ENCODE results near the gene CD151.
A peak's percentile ranks its signal among the peaks of the same experiment; 100 is the strongest.

Gene CD151

DNA sequence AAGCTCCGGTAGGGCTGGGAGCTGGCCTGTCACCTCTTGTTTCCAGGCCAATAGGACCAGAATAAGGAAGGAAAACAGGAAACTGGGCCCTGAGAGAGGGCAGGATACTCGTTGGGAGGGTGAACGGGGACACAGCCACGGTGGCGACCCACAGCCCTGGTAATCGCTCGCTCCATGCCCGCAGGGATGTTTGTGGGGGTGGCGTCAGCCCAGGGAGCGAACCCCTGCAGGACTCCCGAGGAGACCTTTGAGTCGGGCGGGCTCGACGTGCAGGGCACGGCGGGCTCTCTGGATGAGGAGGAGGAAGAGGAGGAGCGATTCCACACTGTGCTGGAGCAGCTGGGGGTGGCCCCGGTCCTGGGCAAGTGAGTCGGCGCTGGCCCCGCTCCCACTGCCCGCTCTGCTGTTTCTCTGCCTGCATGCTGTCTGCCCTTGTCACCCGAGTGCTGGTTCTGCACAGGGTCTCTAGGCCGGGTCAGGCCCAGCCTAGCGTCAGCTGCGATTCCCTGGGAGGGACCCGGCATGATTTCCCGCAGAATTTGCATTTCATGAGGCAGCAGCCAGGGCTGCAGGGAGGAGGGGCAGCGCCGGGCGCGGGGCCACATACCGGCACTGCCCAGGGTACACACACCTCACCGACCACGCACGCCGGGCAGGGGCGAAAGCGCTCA is 3.4 kb upstream of the CD151 start:
- no peak for DNase-seq (ENCODE audit: low read depth in 2 of 2)

DNA sequence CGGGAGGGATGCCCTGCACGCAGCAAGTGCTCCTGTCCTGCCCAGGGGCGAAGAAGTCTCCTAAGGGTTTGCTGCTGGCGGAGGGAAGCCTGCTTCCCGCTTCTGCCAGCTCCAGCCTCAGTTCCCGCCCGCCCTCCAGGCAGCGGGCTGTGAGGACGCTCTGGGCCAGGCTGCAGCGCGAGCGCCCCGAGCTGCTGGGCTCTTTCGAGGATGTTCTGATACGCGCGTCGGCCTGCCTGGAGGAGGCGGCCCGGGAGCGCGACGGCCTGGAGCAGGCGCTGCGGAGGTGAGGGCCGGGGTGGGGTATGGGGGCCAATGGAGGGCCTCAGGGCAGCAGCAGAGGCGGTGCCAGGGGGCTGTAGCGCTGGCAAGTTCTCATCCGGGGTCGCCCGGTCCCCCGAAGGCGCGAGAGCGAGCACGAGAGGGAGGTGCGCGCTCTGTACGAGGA is 2.9 kb upstream of the CD151 start:
- DNase-seq (ENCODE audit: low read depth in 2 of 2): no peak

DNA sequence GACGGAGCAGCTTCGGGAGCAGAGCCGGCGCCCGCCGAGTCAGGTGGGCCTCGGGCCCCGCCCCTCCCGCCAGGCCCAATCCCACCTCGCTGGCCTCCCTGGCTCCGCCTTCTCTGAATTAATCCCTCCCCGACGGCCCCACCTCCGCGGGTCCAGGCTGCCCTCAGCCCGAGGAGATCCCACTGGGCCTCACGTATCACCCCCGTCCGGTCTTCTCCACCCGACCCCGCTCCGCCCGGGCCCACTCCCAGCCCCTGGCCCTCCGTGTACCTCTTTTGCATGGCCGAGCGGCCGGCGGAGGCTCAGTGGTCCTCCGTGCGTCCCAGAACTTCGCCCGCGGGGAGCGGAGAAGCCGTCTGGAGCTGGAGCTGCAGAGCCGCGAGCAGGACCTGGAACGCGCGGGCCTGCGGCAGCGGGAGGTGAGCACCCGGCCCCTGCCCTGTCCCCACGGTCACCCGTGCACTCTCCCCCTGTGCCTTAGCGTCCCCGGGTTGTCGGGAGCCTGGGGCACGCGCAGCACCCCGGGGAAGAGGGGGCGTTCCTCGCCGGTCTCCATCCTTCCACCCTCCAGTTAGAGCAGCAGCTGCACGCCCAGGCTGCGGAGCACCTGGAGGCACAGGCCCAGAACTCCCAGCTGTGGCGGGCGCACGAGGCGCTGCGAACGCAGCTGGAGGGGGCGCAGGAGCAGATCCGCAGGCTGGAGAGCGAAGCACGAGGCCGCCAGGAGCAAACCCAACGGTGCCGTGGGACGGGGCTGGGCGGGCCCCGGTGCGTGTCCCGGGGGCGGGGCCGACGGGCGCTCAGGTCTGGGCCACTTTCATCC is 2.2 kb upstream of the CD151 start:
- DNase-seq (ENCODE audit: low read depth in 2 of 2): no peak

DNA sequence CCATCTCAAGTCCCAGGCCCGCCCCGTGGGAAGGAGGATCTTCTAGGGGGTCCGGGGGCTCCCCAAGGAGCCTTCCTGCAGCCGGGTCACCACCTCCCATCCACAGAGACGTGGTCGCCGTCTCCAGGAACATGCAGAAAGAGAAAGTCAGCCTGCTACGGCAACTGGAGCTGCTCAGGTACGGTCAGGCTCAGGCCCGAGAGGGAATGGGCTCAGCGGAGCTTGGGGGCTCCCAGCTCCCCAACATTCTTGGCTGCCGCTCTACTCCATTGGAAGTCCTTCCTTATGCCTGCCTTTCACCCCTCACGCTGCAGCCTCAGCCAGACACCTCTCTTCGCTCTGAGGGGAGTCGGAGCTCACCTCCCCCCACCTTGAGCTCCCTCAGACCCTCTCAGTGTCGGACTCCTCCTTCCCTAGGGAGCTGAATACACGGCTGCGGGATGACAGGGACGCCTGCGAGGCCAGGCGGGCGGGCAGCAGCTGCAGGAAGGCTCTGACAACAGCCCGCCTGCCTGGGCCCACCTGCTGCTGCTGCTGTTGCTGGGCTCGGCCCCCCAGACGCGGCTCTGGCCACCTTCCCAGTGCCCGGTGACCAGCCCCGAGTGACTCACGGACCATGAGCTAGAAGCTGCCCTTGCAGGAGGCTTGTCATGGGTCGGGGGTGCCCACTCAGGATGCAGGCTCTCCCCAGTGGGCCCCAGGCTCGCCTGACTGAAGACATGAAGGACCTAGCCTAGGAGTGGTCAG is 1.5 kb upstream of the CD151 start:
- DNase-seq (ENCODE audit: low read depth in 2 of 2): no peak

DNA sequence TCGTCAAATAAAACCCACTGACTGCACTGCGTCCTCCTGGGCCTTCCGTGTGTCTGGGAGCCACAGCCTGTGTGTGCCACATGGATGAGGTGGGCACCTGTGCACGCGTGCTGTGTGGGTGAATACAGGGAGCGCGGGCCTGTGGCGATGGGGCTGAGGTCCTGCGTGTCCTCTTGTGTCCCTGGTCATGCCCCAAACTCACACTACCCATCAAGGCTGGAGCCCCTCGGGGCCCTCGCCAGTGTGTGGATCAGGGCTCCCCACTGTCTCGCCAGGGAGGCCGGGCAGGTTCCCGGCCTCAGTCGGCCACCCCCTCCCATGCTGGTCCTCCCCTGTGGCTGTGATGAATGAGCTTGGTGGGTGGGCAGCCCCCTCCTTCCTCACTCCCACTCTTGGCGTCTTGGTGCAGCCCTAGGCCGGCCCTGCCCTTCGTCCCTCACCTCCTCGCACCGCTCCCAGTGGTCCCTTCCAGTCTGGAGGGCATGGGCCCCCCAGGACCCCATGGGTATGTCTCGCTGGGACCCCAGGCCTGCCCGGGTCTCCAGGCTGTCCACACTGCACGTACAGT is 707 bp upstream of the CD151 start:
- DNase-seq (ENCODE audit: low read depth in 2 of 2): no peak

DNA sequence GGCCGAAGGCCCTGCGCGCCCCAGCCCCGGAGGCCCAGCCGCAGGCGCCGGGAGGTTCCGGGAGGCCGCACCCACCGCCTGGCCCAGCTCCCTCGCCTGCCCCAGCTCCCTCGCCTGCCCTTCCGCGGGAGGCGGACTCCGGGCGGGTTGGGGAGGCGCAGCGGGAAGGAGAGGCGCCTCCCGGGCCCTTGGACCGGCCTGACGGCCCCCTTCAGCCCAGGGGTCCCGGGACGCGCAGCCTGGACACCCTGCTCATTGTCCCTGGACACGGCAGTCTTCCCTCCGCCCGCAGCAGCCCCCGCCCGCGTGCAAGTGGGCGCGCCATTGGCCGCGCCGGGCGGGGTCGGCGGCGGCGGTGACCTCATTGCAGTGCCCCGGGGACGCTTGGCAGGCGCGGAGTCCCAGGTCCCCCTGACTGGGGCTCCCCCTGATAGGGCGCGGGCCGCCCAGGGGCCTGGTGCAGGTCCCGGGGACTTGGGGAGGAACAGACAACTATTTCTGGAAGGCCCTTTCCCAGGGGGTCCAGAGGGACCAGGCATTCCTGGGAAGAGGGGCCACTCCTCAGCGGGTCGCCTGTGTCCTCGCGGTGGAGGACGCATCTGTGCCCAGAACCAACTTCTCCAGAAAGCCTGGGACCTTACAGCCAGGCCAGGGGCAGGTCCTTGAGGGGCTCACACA is 501 bp downstream of the CD151 start:
- no peak for DNase-seq (ENCODE audit: low read depth in 2 of 2)

DNA sequence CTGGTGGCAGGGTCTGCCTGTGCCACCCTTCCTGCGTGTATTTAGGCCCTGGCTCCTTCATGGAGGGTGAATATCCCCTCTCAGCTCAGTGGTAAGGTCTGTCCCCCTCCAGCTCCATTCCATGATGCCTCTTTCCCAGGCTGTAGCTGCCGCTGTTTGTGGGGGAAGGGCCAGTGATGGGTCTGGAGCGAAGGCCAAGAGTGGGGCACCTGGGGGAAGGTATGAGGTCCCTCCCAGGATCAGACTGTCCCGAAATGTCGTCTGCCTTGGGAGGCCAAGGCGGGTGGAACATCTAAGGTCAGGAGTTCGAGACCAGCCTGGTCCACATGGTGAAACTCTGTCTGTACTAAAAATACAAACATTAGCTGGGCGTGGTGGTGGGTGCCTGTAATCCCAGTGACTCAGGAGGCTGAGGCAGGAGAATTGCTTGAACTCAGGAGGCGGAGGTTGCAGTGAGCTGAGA is 1.1 kb downstream of the CD151 start:
- no peak for DNase-seq (ENCODE audit: low read depth in 2 of 2)

DNA sequence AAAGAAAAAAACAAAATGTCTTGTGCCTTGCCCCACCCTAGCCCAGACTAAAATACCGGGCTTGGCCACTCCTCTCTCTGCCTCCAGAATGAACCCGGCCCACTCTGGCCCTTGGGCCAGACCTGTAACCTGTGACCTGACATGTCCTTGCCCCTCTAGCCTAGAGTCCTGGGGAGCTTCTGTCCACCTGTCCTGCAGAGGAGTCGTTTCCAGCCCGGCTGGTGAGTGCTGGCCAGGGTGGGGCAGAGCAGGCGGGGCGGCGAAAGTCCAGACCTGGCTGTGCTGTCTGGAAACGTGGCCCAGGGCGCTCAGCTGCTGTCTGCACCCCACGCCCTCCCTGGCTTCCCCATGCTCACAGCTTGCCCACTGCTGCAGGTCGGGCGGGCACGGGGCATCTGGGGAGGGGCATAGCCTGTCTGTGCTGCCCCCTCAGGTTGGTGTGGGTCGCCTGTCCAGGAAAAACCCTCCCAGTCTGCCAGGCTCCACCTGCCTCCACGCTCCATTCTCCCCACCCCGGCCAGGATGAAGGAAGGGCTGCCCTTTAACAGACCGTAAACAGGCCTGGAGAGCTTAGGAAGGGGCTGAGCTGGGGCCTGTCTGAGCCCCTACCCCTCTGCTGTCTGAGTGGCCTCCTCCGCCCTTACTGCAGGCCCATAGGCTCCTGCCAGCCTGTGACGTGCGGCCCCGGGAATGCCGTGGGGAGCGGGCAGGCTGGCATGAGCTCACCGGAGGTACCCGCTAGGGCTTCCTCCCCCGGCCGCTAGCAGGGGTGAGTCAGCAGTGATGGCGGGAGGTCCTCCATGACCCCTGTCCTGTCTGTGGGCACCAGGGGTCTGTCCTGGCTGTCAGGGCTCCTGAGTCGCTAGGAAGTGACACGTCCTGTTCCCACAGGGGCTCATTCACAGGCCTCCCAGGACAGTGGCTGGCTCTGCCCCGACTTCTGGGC is 1.9 kb downstream of the CD151 start:
- no peak for DNase-seq (ENCODE audit: low read depth in 2 of 2)

DNA sequence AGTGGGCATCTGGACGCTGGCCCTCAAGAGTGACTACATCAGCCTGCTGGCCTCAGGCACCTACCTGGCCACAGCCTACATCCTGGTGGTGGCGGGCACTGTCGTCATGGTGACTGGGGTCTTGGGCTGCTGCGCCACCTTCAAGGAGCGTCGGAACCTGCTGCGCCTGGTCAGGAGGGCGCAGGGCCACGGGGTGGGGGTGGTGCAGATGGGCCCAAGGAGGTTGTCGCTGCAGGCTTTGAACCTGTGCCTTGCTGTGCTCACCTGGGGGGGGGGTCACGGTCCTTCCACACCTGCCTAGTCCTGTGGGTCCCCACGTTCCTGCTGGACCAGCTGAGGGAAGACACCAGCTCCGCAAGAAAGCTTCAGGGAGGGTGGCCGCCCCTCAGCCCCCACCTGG is 3.5 kb downstream of the CD151 start:
- DNase-seq (ENCODE audit: low read depth in 2 of 2): no peak

DNA sequence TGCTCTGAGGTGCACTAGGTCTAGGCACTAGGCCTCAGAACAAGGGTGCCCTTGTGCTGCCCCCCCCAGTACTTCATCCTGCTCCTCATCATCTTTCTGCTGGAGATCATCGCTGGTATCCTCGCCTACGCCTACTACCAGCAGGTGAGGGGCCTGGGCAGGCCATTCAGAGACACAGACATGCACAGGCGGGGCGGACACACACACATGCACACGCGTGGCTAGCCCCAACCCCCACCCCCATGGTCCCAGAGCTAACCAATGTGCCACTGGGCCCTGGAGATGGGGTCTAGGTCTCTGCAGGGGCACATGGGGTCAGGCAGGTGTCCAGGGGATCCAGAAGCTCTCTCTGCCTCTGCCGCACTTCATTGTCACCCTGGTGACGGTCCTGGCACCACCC is 3.9 kb downstream of the CD151 start:
- DNase-seq (ENCODE audit: low read depth in 2 of 2): no peak

DNA sequence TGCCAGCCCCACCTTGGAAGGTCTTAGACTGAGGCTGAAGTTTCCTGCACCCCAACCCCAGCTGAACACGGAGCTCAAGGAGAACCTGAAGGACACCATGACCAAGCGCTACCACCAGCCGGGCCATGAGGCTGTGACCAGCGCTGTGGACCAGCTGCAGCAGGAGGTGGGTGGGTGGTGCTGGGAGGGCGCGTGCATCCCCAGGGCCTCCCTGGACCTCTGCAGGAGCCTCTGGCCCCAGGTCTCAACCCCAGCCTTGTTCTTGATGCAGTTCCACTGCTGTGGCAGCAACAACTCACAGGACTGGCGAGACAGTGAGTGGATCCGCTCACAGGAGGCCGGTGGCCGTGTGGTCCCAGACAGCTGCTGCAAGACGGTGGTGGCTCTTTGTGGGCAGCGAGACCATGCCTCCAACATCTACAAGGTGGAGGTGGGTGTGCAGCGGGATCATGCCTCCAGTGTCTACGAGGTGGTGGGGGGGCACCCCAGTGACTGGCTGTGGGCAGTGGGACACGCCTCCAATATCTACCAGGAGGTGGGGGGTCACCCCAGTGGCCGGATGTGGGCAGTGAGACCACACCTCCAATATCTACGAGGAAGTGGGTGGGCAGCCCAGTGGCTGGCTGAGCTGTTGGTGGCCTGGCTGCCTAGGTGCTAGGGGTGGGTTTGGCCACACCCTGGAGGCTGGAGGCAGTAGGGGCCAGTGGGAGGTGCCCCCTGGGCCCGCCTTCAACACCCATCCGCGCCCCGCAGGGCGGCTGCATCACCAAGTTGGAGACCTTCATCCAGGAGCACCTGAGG is 4.6 kb downstream of the CD151 start:
- DNase-seq (ENCODE audit: low read depth in 2 of 2): no peak

DNA sequence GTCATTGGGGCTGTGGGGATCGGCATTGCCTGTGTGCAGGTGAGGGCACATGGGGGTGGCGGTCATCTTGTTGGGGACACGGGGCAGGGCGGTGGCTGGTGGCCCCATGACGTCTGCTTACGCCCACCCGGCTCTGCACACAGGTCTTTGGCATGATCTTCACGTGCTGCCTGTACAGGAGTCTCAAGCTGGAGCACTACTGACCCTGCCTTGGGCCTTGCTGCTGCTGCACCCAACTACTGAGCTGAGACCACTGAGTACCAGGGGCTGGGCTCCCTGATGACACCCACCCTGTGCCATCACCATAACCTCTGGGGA is 5.2 kb downstream of the CD151 start:
- DNase-seq (ENCODE audit: low read depth in 2 of 2): no peak

DNA sequence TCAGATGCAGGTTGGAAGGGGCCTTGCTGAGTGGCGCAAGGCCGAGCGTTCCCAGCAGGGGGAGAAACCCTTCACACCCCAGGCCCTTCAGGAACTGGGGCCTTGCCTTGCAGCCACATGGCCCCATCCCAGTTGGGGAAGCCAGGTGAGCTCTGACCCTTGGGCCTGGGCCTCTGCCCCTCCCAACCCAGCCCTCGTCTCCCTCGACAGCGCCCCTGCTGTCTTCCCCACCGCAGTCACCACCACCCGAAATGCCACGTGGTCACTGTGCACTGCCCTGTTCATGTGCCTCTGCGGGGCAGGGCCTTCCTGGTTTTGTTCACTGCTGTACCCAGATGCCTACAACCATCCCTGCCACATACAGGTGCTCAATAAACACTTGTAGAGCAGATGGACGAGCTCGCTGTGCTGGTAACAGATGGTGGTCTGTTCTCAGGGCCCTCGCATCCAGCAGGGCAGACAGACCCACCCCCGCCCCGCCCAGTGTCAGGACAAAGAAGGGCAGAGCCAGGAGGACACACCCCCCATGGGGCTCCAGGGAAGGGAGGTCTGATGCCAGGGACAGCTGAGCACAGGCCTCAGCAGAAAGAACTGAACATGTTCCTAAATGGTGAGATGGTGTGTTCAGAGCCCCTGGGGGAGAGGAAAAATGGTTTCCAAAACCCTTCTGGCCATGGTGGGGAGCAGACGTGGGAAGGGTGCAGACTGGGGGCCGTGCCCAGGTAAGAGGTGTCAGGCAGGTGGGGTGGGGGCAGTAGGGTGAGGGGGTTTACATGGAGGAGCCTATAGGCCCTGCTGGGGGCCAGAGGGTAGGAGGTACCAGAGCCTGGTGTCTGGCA is 5.9 kb downstream of the CD151 start:
- DNase-seq (ENCODE audit: low read depth in 2 of 2): no peak

DNA sequence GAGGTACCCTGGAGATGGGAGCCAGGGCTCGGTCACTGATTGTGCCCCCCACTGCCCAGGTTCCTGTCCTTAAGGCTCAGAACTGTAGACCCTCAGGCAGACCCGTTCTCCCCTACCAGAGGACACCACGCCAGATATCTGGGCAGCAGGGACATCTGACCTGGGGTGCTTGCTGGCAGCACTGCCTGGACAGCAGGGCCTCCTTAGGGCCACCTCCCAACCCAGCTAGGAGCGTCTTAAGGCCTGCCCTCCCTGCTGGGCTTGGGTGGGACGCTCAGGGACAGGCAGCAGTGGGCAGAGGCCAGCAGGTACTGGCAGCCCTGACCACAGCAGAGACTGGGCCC is 6.5 kb downstream of the CD151 start:
- DNase-seq (ENCODE audit: low read depth in 2 of 2): no peak

DNA sequence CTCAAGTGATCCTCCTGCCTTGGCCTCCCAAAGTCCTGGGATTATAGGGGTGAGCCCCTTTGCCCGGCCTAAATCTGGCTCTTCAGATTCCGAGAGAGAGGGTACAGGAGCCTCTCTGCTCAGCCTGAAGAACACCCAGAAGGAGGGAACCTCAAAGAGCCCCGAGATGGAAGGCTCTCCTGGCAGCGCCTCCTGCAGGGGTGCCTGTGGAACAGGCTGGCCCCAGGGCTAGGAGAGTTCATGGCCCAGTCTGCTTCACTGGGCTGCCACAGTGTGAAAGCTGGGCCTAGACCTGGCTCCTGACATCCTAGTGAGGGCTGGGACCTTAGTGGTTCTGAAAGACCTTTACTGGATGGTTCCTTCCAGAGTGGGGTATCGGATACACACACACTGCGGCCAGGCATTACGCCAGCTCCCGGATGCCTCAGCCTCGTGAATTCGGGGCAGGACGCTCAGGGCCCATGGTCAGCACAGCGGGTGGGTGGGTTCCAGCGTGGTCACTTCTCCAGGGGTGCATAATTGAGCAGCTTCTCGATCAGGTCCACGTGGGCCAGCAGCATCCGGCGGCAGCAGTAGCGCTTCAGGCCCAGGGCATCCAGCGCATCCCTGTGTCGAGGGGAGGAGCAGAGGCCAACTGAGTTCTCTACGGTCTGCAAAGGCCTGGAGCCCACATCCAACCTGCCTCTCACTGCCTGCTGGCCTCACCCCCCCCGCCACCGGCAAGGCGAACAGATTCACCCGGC is 7.3 kb downstream of the CD151 start:
- no peak for DNase-seq (ENCODE audit: low read depth in 2 of 2)

DNA sequence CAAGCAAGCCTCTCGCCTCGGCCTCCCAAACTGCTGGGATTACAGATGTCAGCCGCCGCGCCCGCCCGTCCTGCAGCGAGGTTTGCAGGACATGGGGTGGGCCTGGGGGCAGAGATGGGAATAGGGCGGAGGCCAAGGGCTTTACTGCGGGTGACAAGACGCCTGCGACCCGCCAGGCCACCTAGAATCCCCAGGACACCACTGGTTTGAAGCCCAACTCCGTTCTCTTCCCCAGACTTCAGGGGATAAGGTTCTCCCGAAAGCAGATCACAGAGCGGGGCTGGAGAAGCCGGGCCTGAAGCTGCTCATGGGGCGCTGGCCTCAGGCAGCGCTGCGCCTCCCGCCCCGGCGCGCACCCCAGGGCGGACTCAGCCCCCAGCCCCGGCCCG is 9.2 kb downstream of the CD151 start:
- DNase-seq (ENCODE audit: low read depth in 2 of 2): no peak

DNA sequence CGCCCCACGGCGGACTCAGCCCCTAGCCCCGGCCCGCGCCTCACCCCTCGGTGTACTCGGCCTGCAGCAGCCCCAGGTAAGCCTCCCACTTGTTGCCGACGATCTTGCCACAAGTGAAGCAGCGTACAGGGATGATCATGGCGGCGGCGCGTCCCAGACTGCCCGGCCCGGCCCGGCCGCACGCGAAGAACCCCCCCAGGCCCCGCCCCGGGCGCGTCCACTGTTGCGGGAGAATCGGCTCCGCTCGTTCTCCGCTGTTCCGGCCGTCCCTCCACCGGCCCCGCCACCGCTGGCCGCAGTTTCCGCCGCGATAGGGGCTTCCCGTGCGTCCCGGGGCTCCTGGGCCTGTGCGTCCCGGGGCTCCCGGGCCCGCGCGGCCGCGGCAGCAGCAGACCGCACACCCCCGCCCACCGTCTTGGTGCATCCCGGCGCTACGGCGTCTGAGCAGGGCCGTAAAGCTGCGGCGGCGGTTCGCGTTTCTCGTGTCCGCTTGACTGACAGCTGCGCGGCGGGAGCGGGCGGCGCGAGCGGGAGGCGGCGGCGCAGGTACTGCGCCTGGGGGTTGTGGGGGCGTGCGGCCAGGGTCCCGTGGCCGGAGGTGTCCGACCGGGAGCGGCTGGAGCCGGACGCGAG is 9.7 kb downstream of the CD151 start, which contains the start of the genes POLR2L and TSPAN4:
Gene POLR2L, minus strand, starts transcription at position 160 of the 633 bp plus-strand sequence. Its CDS starts 21 bp downstream, at position 139.
Gene TSPAN4, plus strand, starts transcription at position 483 of the 633 bp plus-strand sequence. CDS start 7,453 bp downstream, outside the sequence.
- peak; percentile 72 to 87 for DNase-seq (ENCODE audit: low read depth in 2 of 2)

Measured in stimulated activated CD4-positive, alpha-beta T cell treated with anti-CD3 and anti-CD28 coated beads, Interleukin-1b, Interleukin-23, amount 100 ng/mL, for 1 hour (primary cell).